Prostate gland (tissue), 2 donors: ENCODE results near the gene AOPEP.

Experiments used
- POLR2A ChIP-seq: fragments of 450-650 bp; IDR thresholded peaks from one replicate; pipeline ENCODE4 v1.6.1; 2016; ENCODE audit warnings: antibody characterized with exemption, mild to moderate bottlenecking
- TF ChIP-seq, protein P1 (sequence below), 4 experiments: fragments of 200-600 bp in 2 of 4; fragments of 450-650 bp in 2 of 4; sonication (generic) in 2 of 4; IDR thresholded peaks; 1 replicate in 3 of 4; 2 replicates in 1 of 4; pipeline ENCODE4 v1.5.1; 2016 to 2019; ENCODE audit warnings: antibody characterized with exemption in 4 of 4, mild to moderate bottlenecking in 2 of 4, moderate library complexity in 2 of 4

DNA sequence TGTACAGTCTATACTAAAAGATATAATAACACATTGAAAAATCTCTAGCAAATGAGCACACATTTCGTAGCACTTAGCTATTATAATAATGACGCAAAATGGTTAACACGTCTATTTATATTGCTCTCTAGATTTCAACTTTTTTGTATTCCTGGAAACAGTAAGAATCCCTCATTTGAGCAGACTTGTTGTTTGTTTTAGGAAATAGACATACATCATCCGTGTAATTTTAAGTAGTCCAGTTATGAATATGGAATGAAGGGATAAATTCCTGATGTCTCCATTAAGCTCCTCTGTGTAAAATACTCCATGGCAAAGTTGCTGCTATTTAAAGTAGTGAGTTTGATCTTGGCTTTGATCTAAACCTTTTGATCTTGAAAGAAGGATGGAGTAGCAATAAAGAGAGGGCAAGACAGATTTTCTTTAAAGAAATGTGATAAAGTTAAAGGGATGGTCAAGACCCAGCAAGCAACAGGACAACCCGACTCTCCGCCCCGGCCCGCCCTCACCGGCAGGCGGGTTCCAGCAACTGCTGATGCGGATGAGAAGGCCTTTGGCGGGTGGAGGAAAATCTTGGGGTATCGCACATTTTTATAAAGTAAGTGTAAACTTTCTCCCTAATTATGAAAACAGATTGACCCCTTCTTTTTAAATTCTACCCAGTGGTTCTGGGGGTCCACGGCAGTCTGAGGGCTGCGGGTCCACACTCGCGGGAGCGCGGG is 277.4 kb downstream of the AOPEP start:
- TF ChIP-seq, protein P1, sequence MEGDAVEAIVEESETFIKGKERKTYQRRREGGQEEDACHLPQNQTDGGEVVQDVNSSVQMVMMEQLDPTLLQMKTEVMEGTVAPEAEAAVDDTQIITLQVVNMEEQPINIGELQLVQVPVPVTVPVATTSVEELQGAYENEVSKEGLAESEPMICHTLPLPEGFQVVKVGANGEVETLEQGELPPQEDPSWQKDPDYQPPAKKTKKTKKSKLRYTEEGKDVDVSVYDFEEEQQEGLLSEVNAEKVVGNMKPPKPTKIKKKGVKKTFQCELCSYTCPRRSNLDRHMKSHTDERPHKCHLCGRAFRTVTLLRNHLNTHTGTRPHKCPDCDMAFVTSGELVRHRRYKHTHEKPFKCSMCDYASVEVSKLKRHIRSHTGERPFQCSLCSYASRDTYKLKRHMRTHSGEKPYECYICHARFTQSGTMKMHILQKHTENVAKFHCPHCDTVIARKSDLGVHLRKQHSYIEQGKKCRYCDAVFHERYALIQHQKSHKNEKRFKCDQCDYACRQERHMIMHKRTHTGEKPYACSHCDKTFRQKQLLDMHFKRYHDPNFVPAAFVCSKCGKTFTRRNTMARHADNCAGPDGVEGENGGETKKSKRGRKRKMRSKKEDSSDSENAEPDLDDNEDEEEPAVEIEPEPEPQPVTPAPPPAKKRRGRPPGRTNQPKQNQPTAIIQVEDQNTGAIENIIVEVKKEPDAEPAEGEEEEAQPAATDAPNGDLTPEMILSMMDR (IDR thresholded peaks at IDR 0.05), result peak in 2 of 4 experiments; percentile 18 to 46
- TF ChIP-seq POLR2A, result no peak
